C4-2B (cell line): ENCODE measurements around the gene PAK1.

ENCODE experiments used
- CTCF ChIP-seq: fragments of 450-650 bp; conservative IDR thresholded peaks from 2 replicates; pipeline ENCODE4 v1.5.1; 2017; ENCODE audit warnings: mild to moderate bottlenecking
- ZFX ChIP-seq: fragments of 450-650 bp; IDR thresholded peaks from 2 replicates; pipeline ENCODE4 v1.6.1; 2017

GRCh38 chr11:77512092-77512491, 38.2 kb upstream of the PAK1 start:
- TF ChIP-seq CTCF (no peak), ZFX (no peak)
